Fibroblast of skin of left biceps (primary cell): ENCODE results near the gene MOB2.
"Not testable (repeated sequence)": the region's sequence is repeated elsewhere in the genome, so short reads cannot be mapped to it uniquely, and the experiment has no call there.

ENCODE experiments used
- DNase-seq, 2 experiments: peaks; one replicate each; pipeline ENCODE4 v3.0.0-alpha.2; 2013; ENCODE audit warnings: low read depth in 2 of 2

Gene MOB2

GRCh38 chr11:1517117-1518005 is 30.8 kb upstream of the MOB2 start:
- no peak for DNase-seq

GRCh38 chr11:1516273-1517067 is 29.9 kb upstream of the MOB2 start:
- no peak for DNase-seq

GRCh38 chr11:1515082-1516060 is 28.8 kb upstream of the MOB2 start:
- DNase-seq, result no peak

- DNase-seq, result no peak
Measured at GRCh38 chr11:1514336-1515061, 27.9 kb upstream of the MOB2 start.

GRCh38 chr11:1513326-1514296 is 27.0 kb upstream of the MOB2 start:
- no peak for DNase-seq

GRCh38 chr11:1512531-1513258 is 26.1 kb upstream of the MOB2 start:
- DNase-seq, result not testable (repeated sequence)

- no peak for DNase-seq
Measured at GRCh38 chr11:1511937-1512496, 25.4 kb upstream of the MOB2 start.

- DNase-seq, result no peak
Measured at GRCh38 chr11:1510928-1511327, 24.3 kb upstream of the MOB2 start.

- not testable (repeated sequence) for DNase-seq
Measured at GRCh38 chr11:1510351-1510750, 23.8 kb upstream of the MOB2 start.

GRCh38 chr11:1509626-1510255 is 23.2 kb upstream of the MOB2 start:
- DNase-seq, result no peak

- DNase-seq, result no peak
Measured at GRCh38 chr11:1508986-1509385, 22.4 kb upstream of the MOB2 start.

- DNase-seq, result no peak
Measured at GRCh38 chr11:1508491-1508891, 21.9 kb upstream of the MOB2 start.

- no peak for DNase-seq
Measured at GRCh38 chr11:1507381-1508140, 21.0 kb upstream of the MOB2 start.

- DNase-seq, result no peak
Measured at GRCh38 chr11:1506981-1507380, 20.4 kb upstream of the MOB2 start.

- DNase-seq, result no peak
Measured at GRCh38 chr11:1505480-1505879, 18.9 kb upstream of the MOB2 start.

GRCh38 chr11:1504581-1505290 is 18.2 kb upstream of the MOB2 start:
- no peak for DNase-seq

- DNase-seq, result no peak
Measured at GRCh38 chr11:1504138-1504537, 17.6 kb upstream of the MOB2 start.
